MM.1S (cell line): Measurements from ENCODE around the gene TP63.

Experiments used
- DNase-seq: peaks from one replicate; pipeline ENCODE4 v3.0.0-alpha.2; 2015
- H2AFZ ChIP-seq: fragments of 300-600 bp; sonication (generic); 2 replicates; pipeline ENCODE4 v1.6.0; 2016; ENCODE audit warnings: antibody characterized with exemption, low read length
- H3F3A ChIP-seq: fragments of 300-600 bp; sonication (generic); 2 replicates; pipeline ENCODE4 v1.6.1; 2016; ENCODE audit warnings: mild to moderate bottlenecking, antibody characterized with exemption, low read length, moderate library complexity, mixed read lengths; ENCODE audit not compliant: insufficient read depth
- H3K27ac ChIP-seq: fragments of 300-600 bp; sonication (generic); 2 replicates; pipeline ENCODE4 v1.5.1; 2016; ENCODE audit warnings: mild to moderate bottlenecking, low read length
- H3K27me3 ChIP-seq: fragments of 300-600 bp; sonication (generic); replicated peaks from 2 replicates; pipeline ENCODE4 v1.6.0; 2016; ENCODE audit warnings: low read length; ENCODE audit not compliant: insufficient read depth
- H3K36me3 ChIP-seq: fragments of 300-600 bp; sonication (generic); replicated peaks from 2 replicates; pipeline ENCODE4 v1.6.1; 2016; ENCODE audit warnings: mild to moderate bottlenecking, low read length, mixed read lengths; ENCODE audit not compliant: insufficient read depth
- H3K4me1 ChIP-seq: fragments of 300-600 bp; sonication (generic); 2 replicates; pipeline ENCODE4 v1.6.1; 2016; ENCODE audit warnings: low read length, mixed read lengths
- H3K4me2 ChIP-seq: fragments of 300-600 bp; sonication (generic); 2 replicates; pipeline ENCODE4 v1.6.0; 2016; ENCODE audit warnings: low read depth, low read length
- H3K4me3 ChIP-seq: fragments of 300-600 bp; sonication (generic); 2 replicates; pipeline ENCODE4 v1.5.1; 2016; ENCODE audit warnings: low read length, mixed read lengths
- H3K79me2 ChIP-seq: fragments of 300-600 bp; sonication (generic); 2 replicates; pipeline ENCODE4 v1.6.1; 2016; ENCODE audit warnings: mixed run types, low read length, mixed read lengths
- H3K9ac ChIP-seq: fragments of 300-600 bp; sonication (generic); 2 replicates; pipeline ENCODE4 v1.6.1; 2016; ENCODE audit warnings: low read length, mixed read lengths
- H3K9me2 ChIP-seq: fragments of 300-600 bp; sonication (generic); replicated peaks from 2 replicates; pipeline ENCODE4 v1.6.1; 2016; ENCODE audit warnings: mild to moderate bottlenecking, low read length, mixed read lengths; ENCODE audit not compliant: insufficient read depth
- H3K9me3 ChIP-seq: fragments of 300-600 bp; sonication (generic); replicated peaks from 2 replicates; pipeline ENCODE4 v1.6.1; 2016; ENCODE audit warnings: mild to moderate bottlenecking, low read length, mixed read lengths; ENCODE audit not compliant: insufficient read depth
- H4K20me1 ChIP-seq: fragments of 300-600 bp; sonication (generic); 2 replicates; pipeline ENCODE4 v1.6.1; 2016; ENCODE audit warnings: mild to moderate bottlenecking, low read length, moderate library complexity, mixed read lengths; ENCODE audit not compliant: insufficient read depth
- CTCF ChIP-seq: fragments of 300-600 bp; sonication (generic); IDR thresholded peaks from 2 replicates; pipeline ENCODE4 v1.5.1; 2016; ENCODE audit warnings: antibody characterized with exemption, low read length, mixed read lengths
- EZH2 ChIP-seq: fragments of 300-600 bp; sonication (generic); optimal IDR thresholded peaks from 2 replicates; pipeline ENCODE3; 2017; ENCODE audit warnings: low read depth, mild to moderate bottlenecking, antibody characterized with exemption, low read length, mixed read lengths
- EZH2phosphoT487 ChIP-seq: fragments of 300-600 bp; sonication (generic); IDR thresholded peaks from 2 replicates; pipeline ENCODE4 v1.6.1; 2018; ENCODE audit warnings: antibody characterized with exemption, low read length

TP63 gene

GRCh38 chr3:189851682-189852081, 220.5 kb downstream of the TP63 start:
- TF ChIP-seq EZH2 (no peak), CTCF (no peak), EZH2phosphoT487 (no peak)
- Histone ChIP-seq H3K27me3 (no peaks in the 10 kb centered on the region), H3K4me3 (no peak overlapping the region)

GRCh38 chr3:189853906-189854305, 222.7 kb downstream of the TP63 start:
- Histone ChIP-seq H3K27ac (no peak overlapping the region), H3K36me3 (no peaks in the 10 kb centered on the region), H4K20me1 (no peaks in the 10 kb centered on the region), H2AFZ (no peak overlapping the region), H3K9me3 (no peaks in the 10 kb centered on the region), H3K79me2 (no peaks in the 10 kb centered on the region), H3K27me3 (no peaks in the 10 kb centered on the region), H3F3A (no peaks in the 10 kb centered on the region), H3K4me2 (no peak overlapping the region), H3K4me3 (no peak overlapping the region), H3K4me1 (no peaks in the 10 kb centered on the region), H3K9ac (no peak overlapping the region), H3K9me2 (no peaks in the 10 kb centered on the region)
- no peak for TF ChIP-seq CTCF
- TF ChIP-seq EZH2phosphoT487: no peak
- no peak for TF ChIP-seq EZH2
- no peak for DNase-seq

More at GRCh38 chr3:189851682-189852081, 220.5 kb downstream of the TP63 start:
- no peaks in the 10 kb centered on the region for H3K9me2 ChIP-seq
- H3K9me3 ChIP-seq: no peaks in the 10 kb centered on the region
- no peaks in the 10 kb centered on the region for H3K79me2 ChIP-seq
- H3K36me3 ChIP-seq: no peaks in the 10 kb centered on the region
- DNase-seq: no peak
- H3K4me2 ChIP-seq: no peak overlapping the region
- H3F3A ChIP-seq: no peaks in the 10 kb centered on the region
- H2AFZ ChIP-seq: no peak overlapping the region
- no peak overlapping the region for H3K27ac ChIP-seq
- H3K4me1 ChIP-seq: no peaks in the 10 kb centered on the region
- no peaks in the 10 kb centered on the region for H4K20me1 ChIP-seq
- no peak overlapping the region for H3K9ac ChIP-seq

- no peak for DNase-seq
- no peak overlapping the region for H3K27ac ChIP-seq
- no peak overlapping the region for H3K4me3 ChIP-seq
- H2AFZ ChIP-seq: no peak overlapping the region
- H3F3A ChIP-seq: no peaks in the 10 kb centered on the region
- H4K20me1 ChIP-seq: no peaks in the 10 kb centered on the region
- TF ChIP-seq CTCF (no peak), EZH2 (no peak), EZH2phosphoT487 (no peak)
- H3K27me3 ChIP-seq: no peaks in the 10 kb centered on the region
- H3K4me1 ChIP-seq: no peaks in the 10 kb centered on the region
- no peaks in the 10 kb centered on the region for H3K9me3 ChIP-seq
- H3K9me2 ChIP-seq: no peaks in the 10 kb centered on the region
- H3K79me2 ChIP-seq: no peaks in the 10 kb centered on the region
- H3K4me2 ChIP-seq: no peak overlapping the region
- H3K36me3 ChIP-seq: no peaks in the 10 kb centered on the region
- no peak overlapping the region for H3K9ac ChIP-seq
Observed at GRCh38 chr3:189860296-189860695, 229.1 kb downstream of the TP63 start.
